ENCODE results near the gene NOX5. TPM values are rescaled to one million over a fixed set of nuclear protein-coding genes. Genes with fewer than 3 reads are reported as not detected.

NOX5 gene, protein sequence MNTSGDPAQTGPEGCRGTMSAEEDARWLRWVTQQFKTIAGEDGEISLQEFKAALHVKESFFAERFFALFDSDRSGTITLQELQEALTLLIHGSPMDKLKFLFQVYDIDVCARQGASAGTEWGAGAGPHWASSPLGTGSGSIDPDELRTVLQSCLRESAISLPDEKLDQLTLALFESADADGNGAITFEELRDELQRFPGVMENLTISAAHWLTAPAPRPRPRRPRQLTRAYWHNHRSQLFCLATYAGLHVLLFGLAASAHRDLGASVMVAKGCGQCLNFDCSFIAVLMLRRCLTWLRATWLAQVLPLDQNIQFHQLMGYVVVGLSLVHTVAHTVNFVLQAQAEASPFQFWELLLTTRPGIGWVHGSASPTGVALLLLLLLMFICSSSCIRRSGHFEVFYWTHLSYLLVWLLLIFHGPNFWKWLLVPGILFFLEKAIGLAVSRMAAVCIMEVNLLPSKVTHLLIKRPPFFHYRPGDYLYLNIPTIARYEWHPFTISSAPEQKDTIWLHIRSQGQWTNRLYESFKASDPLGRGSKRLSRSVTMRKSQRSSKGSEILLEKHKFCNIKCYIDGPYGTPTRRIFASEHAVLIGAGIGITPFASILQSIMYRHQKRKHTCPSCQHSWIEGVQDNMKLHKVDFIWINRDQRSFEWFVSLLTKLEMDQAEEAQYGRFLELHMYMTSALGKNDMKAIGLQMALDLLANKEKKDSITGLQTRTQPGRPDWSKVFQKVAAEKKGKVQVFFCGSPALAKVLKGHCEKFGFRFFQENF
- total RNA-seq (2012; rRNA removed), result under 0.01 TPM in 1 of 2 replicates, not detected in the other
- 0.07 and 0.20 TPM in 2 replicates for polyA plus RNA-seq (2012; rRNA removed)
- 0.05 and 0.11 TPM in 2 replicates for polyA plus RNA-seq (2012; cell fraction: cytosol; rRNA removed)
- 0.60 and 0.65 TPM in 2 replicates for polyA plus RNA-seq (2012; cell fraction: nucleus; rRNA removed; ENCODE audit: low replicate concordance)
- percentile 19 among the genes with signal in this experiment for Bru-seq, nascent RNA
- BruChase-seq, experiment 1, labeled RNA remaining after a 6-hour chase, result percentile 25 among the genes with signal in this experiment
- percentile 25 among the genes with signal in this experiment for BruChase-seq, experiment 2, labeled RNA remaining after a 2-hour chase
- long read RNA-seq, result 0 reads

DNA sequence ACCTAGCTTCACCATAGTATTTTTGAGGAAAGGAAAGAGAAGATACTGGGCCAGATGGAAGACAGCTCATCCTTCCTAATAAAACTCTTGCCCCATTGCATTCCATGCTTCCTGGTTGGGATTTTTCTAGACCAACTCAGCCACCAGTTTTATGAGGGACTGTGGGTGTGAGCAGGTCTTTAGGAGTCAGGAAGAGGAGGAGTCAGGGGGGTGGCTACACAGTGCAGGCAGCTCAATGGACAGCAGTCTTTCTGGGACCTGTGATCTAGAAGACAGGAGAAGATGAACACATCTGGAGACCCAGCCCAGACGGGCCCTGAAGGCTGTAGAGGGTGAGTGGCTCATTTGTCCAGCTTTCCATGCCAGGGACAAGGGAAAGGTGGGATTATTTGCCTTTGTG, at the start of gene NOX5:
Gene NOX5, plus strand, starts transcription at position 242 of the 400 bp plus-strand sequence. Its CDS starts 41 bp downstream, at position 283.
- Histone ChIP-seq H3K4me2 (ENCODE audit: low read depth, low read length) (no peak within 1 kb of the TSS), H4K91ac (ENCODE audit: insufficient read depth, low read depth, low read length) (no peak within 1 kb of the TSS), H3K18ac (ENCODE audit: low read depth, low read length) (no peak within 1 kb of the TSS), H4K5ac (ENCODE audit: low read depth, low read length) (no peak within 1 kb of the TSS), H2BK15ac (ENCODE audit: low read depth, low read length) (no peak within 1 kb of the TSS), H3K9me1 (ENCODE audit: insufficient read depth, low read length) (no peaks in the 10 kb centered on the region; the same call in 1 of the 2 replicates), H3K56ac (ENCODE audit: extremely low read depth, insufficient read depth, low read length) (no peak within 1 kb of the TSS), H3K14ac (replicated peaks; ENCODE audit: low read depth, low read length) (no peak within 1 kb of the TSS), H3K4ac (ENCODE audit: low read depth, low read length) (no peak within 1 kb of the TSS), H2BK20ac (ENCODE audit: low read depth, low read length) (no peak within 1 kb of the TSS), H4K20me1 (ENCODE audit: insufficient read depth, low read length) (no peaks in the 10 kb centered on the region), H2AFZ (replicated peaks; ENCODE audit: low read length, poor library complexity) (no peak within 1 kb of the TSS), H3K4me1 (ENCODE audit: control insufficient read depth, insufficient read depth, low read length) (peaks cover 5% of the 10 kb centered on the region), H3K79me1 (ENCODE audit: low read depth in 1 of 2, low read length in 2 of 2) (no peaks in the 10 kb centered on the region), H3K27me3 (ENCODE audit: control insufficient read depth, insufficient read depth, low read length) (peaks cover 7% of the 10 kb centered on the region; the same call in 1 of the 2 replicates), H2BK120ac (ENCODE audit: low read depth, low read length) (no peak within 1 kb of the TSS), H4K8ac (ENCODE audit: low read depth in 2 of 2, low read length in 2 of 2) (no peak within 1 kb of the TSS), H3K23ac (ENCODE audit: low read depth, low read length) (no peak within 1 kb of the TSS), H3K9ac (ENCODE audit: low read depth, low read length) (no peak within 1 kb of the TSS), H2AK9ac (replicated peaks; ENCODE audit: low read depth, low read length, poor library complexity) (no peak within 1 kb of the TSS), H3K4me3 (ENCODE audit: insufficient read depth, low read depth, low read length) (no peak within 1 kb of the TSS), H3K27ac (ENCODE audit: insufficient read depth, low read length) (no peak within 1 kb of the TSS), H2BK5ac (ENCODE audit: low read depth, low read length, poor library complexity, severe bottlenecking) (no peak within 1 kb of the TSS), H3K36me3 (ENCODE audit: control insufficient read depth, insufficient read depth, low read length) (no peaks in the 10 kb centered on the region), H3K9me3 (ENCODE audit: control insufficient read depth, insufficient read depth, low read length) (no peaks in the 10 kb centered on the region), H2AK5ac (ENCODE audit: low read depth, low read length) (no peak within 1 kb of the TSS)
- TF ChIP-seq CEBPB (IDR thresholded peaks at IDR 0.05; ENCODE audit: low read depth, low read length) (peak; percentile 32; the same call in 1 of the 2 replicates), CHD1 (IDR thresholded peaks at IDR 0.05; ENCODE audit: low read depth, low read length) (no peak)
- peak; percentile 41 for DNase-seq
- in situ Hi-C loops (cut with MboI; ENCODE audit: low sequenced_read_pairs), result no loop called here
- intact Hi-C loops (cut with micrococcal nuclease), result no loop called here
- no CpG with 5 or more reads among the region's 1 CpG for whole genome bisulfite sequencing, 2 experiments (ENCODE audit: extremely low coverage in 2 of 2, insufficient read length in 1 of 2)
- BruUV-seq (replicated peaks), result no TSS peak
- ATAC-seq (ENCODE audit: low read depth), result peak; percentile 73
- ChIA-PET POLR2A (ENCODE audit: unreplicated experiment) (no interaction called here), CTCF (interaction anchor here (0.6 kb wide), 1 partner anchor 34 kb away, joined by 3 read pairs; no protein-coding TSS in a partner anchor)
- dilution Hi-C loops (cut with HindIII; ENCODE audit: low sequenced_read_pairs, unreplicated experiment), result no loop called here
